WTC11 (cell line): Measurements from ENCODE around the gene PLEKHA6. TPM values are rescaled to one million over a fixed set of nuclear protein-coding genes. Genes with fewer than 3 reads are reported as not detected.

Experiments
- ATAC-seq: fragments of 200-7000 bp; cut with Tn5 transposase; 2 replicates; pipeline ENCODE4 v1.10.0; 2021; ENCODE audit warnings: mild to moderate bottlenecking, moderate library complexity
- CTCF ChIA-PET: fragments of 300-600 bp; sonication (Branson Sonifier 250); formaldehyde crosslinking; loops from one replicate; lab custom pipeline; 2021; ENCODE audit warnings: antibody characterized with exemption; lab: Charles Lee
- POLR2A ChIA-PET: fragments of 350-600 bp; sonication (Branson Sonifier 250); formaldehyde crosslinking; loops from one replicate; lab custom pipeline; 2021; ENCODE audit warnings: antibody characterized with exemption; lab: Charles Lee
- DNase-seq: peaks from one replicate; pipeline ENCODE4 v3.0.0; 2021; ENCODE audit warnings: low spot score
- H3K27ac Mint-ChIP-seq: 2 replicates; pipeline ENCODE4 v1.8.0; 2021; ENCODE audit warnings: mixed read lengths
- H3K27me3 Mint-ChIP-seq: 2 replicates; pipeline ENCODE4 v1.8.0; 2021; ENCODE audit warnings: low read depth, mild to moderate bottlenecking, moderate library complexity, mixed read lengths
- H3K36me3 Mint-ChIP-seq: 2 replicates; pipeline ENCODE4 v1.8.0; 2021; ENCODE audit warnings: mixed read lengths
- H3K4me1 Mint-ChIP-seq: 2 replicates; pipeline ENCODE4 v1.8.0; 2022; ENCODE audit warnings: mixed read lengths
- H3K4me3 Mint-ChIP-seq: 2 replicates; pipeline ENCODE4 v1.8.0; 2021; ENCODE audit warnings: mild to moderate bottlenecking, moderate library complexity, mixed read lengths
- H3K9me3 Mint-ChIP-seq: 2 replicates; pipeline ENCODE4 v1.8.0; 2021; ENCODE audit warnings: mixed read lengths
- CBFB ChIP-seq: sonication (generic); formaldehyde crosslinking; IDR thresholded peaks from 2 replicates; pipeline ENCODE4 v1.8.1; 2022; ENCODE audit warnings: mild to moderate bottlenecking, low read depth, missing genetic modification reagents
- CREM ChIP-seq: sonication (generic); formaldehyde crosslinking; IDR thresholded peaks from 2 replicates; pipeline ENCODE4 v1.8.1; 2022; ENCODE audit warnings: mild to moderate bottlenecking, missing genetic modification reagents, moderate library complexity
- CTCF ChIP-seq: fragments of 200-600 bp; IDR thresholded peaks from 2 replicates; pipeline ENCODE4 v1.8.0; 2022; ENCODE audit warnings: antibody characterized with exemption
- HMGA2 ChIP-seq: fragments of 250-450 bp; sonication (Bioruptor Pico); IDR thresholded peaks from 2 replicates; pipeline ENCODE4 v1.4.0; 2021; ENCODE audit warnings: mild to moderate bottlenecking, moderate library complexity
- JAZF1 ChIP-seq: fragments of 250-450 bp; sonication (Bioruptor Pico); IDR thresholded peaks from 2 replicates; pipeline ENCODE4 v1.9.0; 2021; ENCODE audit warnings: moderate library complexity, mild to moderate bottlenecking, inconsistent platforms
- JUN ChIP-seq: sonication (generic); formaldehyde crosslinking; IDR thresholded peaks from 2 replicates; pipeline ENCODE4 v1.8.0; 2023; ENCODE audit warnings: mild to moderate bottlenecking, missing genetic modification reagents
- KAT7 ChIP-seq: sonication (generic); formaldehyde crosslinking; IDR thresholded peaks from 2 replicates; pipeline ENCODE4 v1.8.1; 2023; ENCODE audit warnings: missing genetic modification reagents, mild to moderate bottlenecking, borderline replicate concordance
- MAX ChIP-seq: sonication (generic); formaldehyde crosslinking; IDR thresholded peaks from 2 replicates; pipeline ENCODE4 v1.8.0; 2022; ENCODE audit warnings: mild to moderate bottlenecking, missing genetic modification reagents
- NFYB ChIP-seq: sonication (generic); formaldehyde crosslinking; conservative IDR thresholded peaks from 2 replicates; pipeline ENCODE4 v1.8.0; 2022; ENCODE audit warnings: low read depth, missing genetic modification reagents
- OVOL2 ChIP-seq: fragments of 250-450 bp; sonication (Bioruptor Pico); IDR thresholded peaks from 2 replicates; pipeline ENCODE4 v1.9.0; 2021; ENCODE audit warnings: mild to moderate bottlenecking, borderline replicate concordance
- RORB ChIP-seq: fragments of 250-450 bp; sonication (Bioruptor Pico); IDR thresholded peaks from 2 replicates; pipeline ENCODE4 v1.9.0; 2021; ENCODE audit warnings: mild to moderate bottlenecking
- TEAD4 ChIP-seq: sonication (generic); formaldehyde crosslinking; IDR thresholded peaks from 2 replicates; pipeline ENCODE4 v1.8.0; 2022; ENCODE audit warnings: mild to moderate bottlenecking, missing genetic modification reagents
- USF2 ChIP-seq: sonication (generic); formaldehyde crosslinking; IDR thresholded peaks from 2 replicates; pipeline ENCODE4 v1.8.1; 2023; ENCODE audit warnings: mild to moderate bottlenecking, missing genetic modification reagents, moderate library complexity
- ZBTB43 ChIP-seq: sonication (generic); formaldehyde crosslinking; IDR thresholded peaks from 2 replicates; pipeline ENCODE4 v1.8.1; 2023; ENCODE audit warnings: mild to moderate bottlenecking, missing genetic modification reagents
- ZNF121 ChIP-seq: sonication (generic); formaldehyde crosslinking; IDR thresholded peaks from 2 replicates; pipeline ENCODE4 v1.8.0; 2023; ENCODE audit warnings: missing genetic modification reagents
- ZNF671 ChIP-seq: fragments of 250-450 bp; sonication (Bioruptor Pico); IDR thresholded peaks from 2 replicates; pipeline ENCODE4 v1.8.0; 2021; ENCODE audit warnings: mild to moderate bottlenecking
- ZSCAN18 ChIP-seq: fragments of 250-450 bp; sonication (Bioruptor Pico); IDR thresholded peaks from 2 replicates; pipeline ENCODE4 v2.1.2; 2022; ENCODE audit warnings: mild to moderate bottlenecking, moderate library complexity
- total RNA-seq: library from RNA; stranded (reverse); gene quantifications from 3 replicates; pipeline ENCODE4 v1.2.3, GENCODE V29; 2021
- TF ChIP-seq, protein P1 (sequence below): fragments of 250-450 bp; sonication (Bioruptor Pico); conservative IDR thresholded peaks from 2 replicates; pipeline ENCODE4 v1.9.0; 2021; ENCODE audit warnings: mild to moderate bottlenecking

PLEKHA6 gene
- total RNA-seq, 1 experiment from 2014 or later: 11.6 TPM

GRCh38 chr1:204265665-204266064 lies 94.1 kb downstream of the PLEKHA6 start (continued):
- TF ChIP-seq, protein P1, sequence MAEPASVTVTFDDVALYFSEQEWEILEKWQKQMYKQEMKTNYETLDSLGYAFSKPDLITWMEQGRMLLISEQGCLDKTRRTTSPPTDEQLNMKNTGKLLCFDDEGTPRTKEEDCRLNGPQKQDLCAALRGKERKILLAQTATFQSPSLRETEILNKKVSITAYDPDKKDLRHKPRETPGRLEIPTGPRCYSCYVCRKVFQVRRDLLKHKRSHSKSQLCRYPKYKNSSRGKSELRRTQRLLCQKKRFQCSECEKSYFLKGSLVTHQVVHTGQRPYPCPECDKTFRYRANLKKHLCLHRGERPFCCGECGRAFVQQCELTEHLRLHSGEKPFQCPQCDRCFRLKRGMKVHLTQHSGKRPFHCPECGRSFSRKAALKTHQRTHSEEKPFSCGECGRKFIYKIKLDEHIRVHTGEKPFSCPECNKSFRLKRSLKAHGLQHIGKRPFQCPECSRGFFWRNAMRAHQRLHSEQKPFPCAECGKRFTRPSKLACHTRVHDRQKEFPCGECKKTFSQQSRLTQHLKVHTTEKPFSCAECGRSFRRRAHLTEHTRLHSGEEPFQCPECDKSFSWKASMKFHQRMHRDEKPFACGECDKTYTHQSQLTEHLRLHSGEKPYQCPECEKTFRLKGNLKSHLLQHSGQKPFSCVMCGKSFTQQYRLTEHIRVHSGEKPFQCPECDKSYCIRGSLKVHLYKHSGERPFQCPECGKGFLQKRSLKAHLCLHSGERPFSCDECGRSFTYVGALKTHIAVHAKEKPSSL (CRISPR knock-in tag): no peak
- TF ChIP-seq JUN (CRISPR knock-in tag): no peak
- no peak for TF ChIP-seq ZBTB43 (CRISPR knock-in tag)
- TF ChIP-seq HMGA2 (CRISPR knock-in tag): no peak
- no peak for TF ChIP-seq OVOL2 (CRISPR knock-in tag)
- TF ChIP-seq, all 79 proteins: peak for 0

DNA sequence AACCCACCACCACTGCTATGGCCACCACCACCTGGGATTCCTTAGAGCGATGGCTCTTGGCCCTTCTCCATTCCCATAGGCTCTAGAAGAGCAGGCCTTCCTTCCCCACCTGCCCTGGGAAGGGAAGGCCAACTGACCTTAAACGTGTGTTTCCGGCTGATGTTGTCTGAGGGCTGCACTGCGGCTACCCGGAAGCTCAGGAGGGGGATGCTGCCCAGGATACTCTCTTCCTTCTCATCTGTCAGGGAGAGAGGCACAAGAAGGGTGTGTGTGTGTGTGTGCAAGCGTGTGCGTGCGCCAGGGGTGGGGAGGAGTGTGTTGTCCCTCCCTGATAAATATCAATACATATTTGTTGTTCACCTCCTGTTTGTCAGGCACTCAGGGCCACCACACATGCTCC lies 94.9 kb downstream of the PLEKHA6 start:
- H3K4me1 Mint-ChIP-seq: no peaks in the 10 kb centered on the region
- CTCF ChIA-PET: no interaction called here
- H3K9me3 Mint-ChIP-seq: no peaks in the 10 kb centered on the region
- POLR2A ChIA-PET: no interaction called here
- H3K4me3 Mint-ChIP-seq: no peak overlapping the region
- no peaks in the 10 kb centered on the region for H3K27me3 Mint-ChIP-seq
- ATAC-seq: no peak
- no peak for TF ChIP-seq CREM (CRISPR knock-in tag)
- no peak for TF ChIP-seq ZBTB43 (CRISPR knock-in tag)
- no peak for TF ChIP-seq NFYB (CRISPR knock-in tag)
- no peak for TF ChIP-seq KAT7 (CRISPR knock-in tag)
- no peak for TF ChIP-seq JAZF1
- TF ChIP-seq, all 79 proteins: peak for 0
- DNase-seq: no peak
- no peak overlapping the region for H3K27ac Mint-ChIP-seq
- no peaks in the 10 kb centered on the region; the same call in none of the 2 replicates for H3K36me3 Mint-ChIP-seq

- TF ChIP-seq ZNF671 (CRISPR knock-in tag) (no peak), ZSCAN18 (CRISPR knock-in tag) (no peak), ZNF121 (no peak), TEAD4 (CRISPR knock-in tag) (no peak), RORB (CRISPR knock-in tag) (no peak), MAX (CRISPR knock-in tag) (no peak), CTCF (no peak), CBFB (CRISPR knock-in tag) (no peak), JUN (CRISPR knock-in tag) (no peak), USF2 (CRISPR knock-in tag) (no peak)
- TF ChIP-seq, all 79 proteins: peak for 0
- DNase-seq (no peak), ATAC-seq (no peak)
- no peaks in the 10 kb centered on the region for H3K9me3 Mint-ChIP-seq
- H3K27me3 Mint-ChIP-seq: no peaks in the 10 kb centered on the region
- H3K4me3 Mint-ChIP-seq: no peak overlapping the region
- CTCF ChIA-PET: interaction anchor here (0.7 to 3.3 kb wide), 6 partner anchors 18 to 135 kb away, joined by 3 to 17 read pairs (median 6); partner anchors contain the start of gene PLEKHA6
- POLR2A ChIA-PET: interaction anchor here (0.6 kb wide), 1 partner anchor 245 kb away, joined by 6 read pairs; no protein-coding TSS in a partner anchor
- H3K27ac Mint-ChIP-seq: no peak overlapping the region
- H3K4me1 Mint-ChIP-seq: no peaks in the 10 kb centered on the region
- no peaks in the 10 kb centered on the region; the same call in none of the 2 replicates for H3K36me3 Mint-ChIP-seq
These were observed 96.3 kb downstream of the PLEKHA6 start for GRCh38 chr1:204263254-204263910.
